GM23338 (cell line): Measurements from ENCODE around the gene KLF14.

Experiments used
- CTCF ChIP-seq, 2 experiments: fragments of 200-600 bp in 1 of 2; sonication (generic) in 1 of 2; conservative IDR thresholded peaks; 2 replicates each; pipeline versions ENCODE4 v1.5.1 to v1.6.1; 2016 to 2017; ENCODE audit warnings: antibody characterized with exemption in 2 of 2, low read depth in 2 of 2, mild to moderate bottlenecking in 2 of 2, moderate library complexity in 1 of 2
- EZH2 ChIP-seq: fragments of 200-600 bp; sonication (generic); IDR thresholded peaks from one replicate; pipeline ENCODE4 v1.8.0; 2017; ENCODE audit warnings: antibody characterized with exemption, mild to moderate bottlenecking, low read depth; ENCODE audit not compliant: unreplicated experiment
- EZH2phosphoT487 ChIP-seq: fragments of 200-600 bp; sonication (generic); IDR thresholded peaks from one replicate; pipeline ENCODE4 v1.8.1; 2018; ENCODE audit warnings: antibody characterized with exemption; ENCODE audit not compliant: unreplicated experiment
- JUNB ChIP-seq: IDR thresholded peaks from one replicate; pipeline ENCODE4 v1.6.1; 2016; ENCODE audit warnings: antibody characterized with exemption; ENCODE audit not compliant: unreplicated experiment
- POLR2AphosphoS5 ChIP-seq: IDR thresholded peaks from 2 replicates; pipeline ENCODE4 v1.6.1; 2016; ENCODE audit warnings: antibody characterized with exemption, low read depth
- REST ChIP-seq: IDR thresholded peaks from one replicate; pipeline ENCODE4 v1.6.1; 2018; ENCODE audit warnings: antibody characterized with exemption; ENCODE audit not compliant: unreplicated experiment
- STAT1 ChIP-seq: IDR thresholded peaks from one replicate; pipeline ENCODE4 v1.6.1; 2016; ENCODE audit warnings: antibody characterized with exemption; ENCODE audit not compliant: unreplicated experiment

- TF ChIP-seq CTCF (conservative IDR thresholded peaks at IDR 0.05; ENCODE audit: low read depth in 2 of 2), result no peak
- no peak for TF ChIP-seq REST
- TF ChIP-seq STAT1, result no peak
- TF ChIP-seq EZH2phosphoT487, result no peak
- TF ChIP-seq EZH2, result no peak
- TF ChIP-seq POLR2AphosphoS5, result no peak
- TF ChIP-seq JUNB, result no peak
These were observed 21.6 kb downstream of the KLF14 start for GRCh38 chr7:130712416-130712815.
